Stimulated activated CD4-positive, alpha-beta T cell treated with anti-CD3 and anti-CD28 coated beads, Interleukin-1b, Interleukin-23, amount 100 ng/mL, for 24 hours (primary cell): ENCODE results near the gene NKAPD1.
"Not testable (repeated sequence)": the region's sequence is repeated elsewhere in the genome, so short reads cannot be mapped to it uniquely, and the experiment has no call there.

ENCODE experiments used
- DNase-seq, 4 experiments: peaks; one replicate each; pipeline ENCODE4 v3.0.0-alpha.2; 2020; ENCODE audit warnings: low read depth in 4 of 4, low spot score in 1 of 4

NKAPD1 gene

GRCh38 chr11:112073941-112074811 lies at the start of gene NKAPD1, which contains the start of gene PIH1D2:
Gene NKAPD1, plus strand, starts transcription at chr11:112074299. Its CDS starts 1,276 bp downstream, at chr11:112075575.
Gene PIH1D2, minus strand, starts transcription at chr11:112074017. Its CDS starts 843 bp downstream, at chr11:112073174.
- peak; percentile 50 to 65 (median 63) for DNase-seq

GRCh38 chr11:112024773-112025678 lies 49.1 kb upstream of the NKAPD1 start, which contains the start of gene DLAT:
Gene DLAT, plus strand, starts transcription at chr11:112025408. Its CDS starts 65 bp downstream, at chr11:112025473.
- DNase-seq = peak; percentile 49 to 82 (median 69)

- DNase-seq = no peak
These were observed 48.4 kb upstream of the NKAPD1 start for GRCh38 chr11:112025707-112026106.

GRCh38 chr11:112026784-112027410 lies 47.2 kb upstream of the NKAPD1 start:
- not testable (repeated sequence) for DNase-seq

GRCh38 chr11:112029460-112029859 lies 44.6 kb upstream of the NKAPD1 start:
- no peak for DNase-seq

- DNase-seq = no peak
These were observed 40.2 kb upstream of the NKAPD1 start for GRCh38 chr11:112033902-112034301.

GRCh38 chr11:112037527-112037926 lies 36.6 kb upstream of the NKAPD1 start:
- no peak for DNase-seq

GRCh38 chr11:112042161-112042960 lies 31.7 kb upstream of the NKAPD1 start:
- no peak for DNase-seq

GRCh38 chr11:112042961-112043304 lies 31.2 kb upstream of the NKAPD1 start:
- no peak for DNase-seq

GRCh38 chr11:112044961-112045360 lies 29.1 kb upstream of the NKAPD1 start:
- no peak for DNase-seq

- not testable (repeated sequence) for DNase-seq
These were observed 27.5 kb upstream of the NKAPD1 start for GRCh38 chr11:112046647-112047046.

GRCh38 chr11:112048256-112048655 lies 25.8 kb upstream of the NKAPD1 start:
- DNase-seq = not testable (repeated sequence)

- DNase-seq = no peak
These were observed 24.3 kb upstream of the NKAPD1 start for GRCh38 chr11:112049777-112050176.

- no peak for DNase-seq
These were observed 23.4 kb upstream of the NKAPD1 start for GRCh38 chr11:112050721-112051120.

- no peak for DNase-seq
These were observed 22.3 kb upstream of the NKAPD1 start for GRCh38 chr11:112051768-112052167.

GRCh38 chr11:112057170-112057569 lies 16.9 kb upstream of the NKAPD1 start:
- no peak for DNase-seq

GRCh38 chr11:112058103-112058502 lies 16.0 kb upstream of the NKAPD1 start:
- DNase-seq = no peak

GRCh38 chr11:112062923-112063322 lies 11.2 kb upstream of the NKAPD1 start:
- no peak for DNase-seq

- DNase-seq = peak in 1 of 4 experiments; percentile 22
These were observed 8.6 kb downstream of the NKAPD1 start for GRCh38 chr11:112082729-112083128.

- peak in 3 of 4 experiments; percentile 13 to 36 (median 35) for DNase-seq
These were observed 11.8 kb downstream of the NKAPD1 start for GRCh38 chr11:112085822-112086421.
